ENCODE data around the gene MAPK1.

The MAPK1 gene

GRCh38 chr22:21780259-21780658 is 87.2 kb downstream of the MAPK1 start:
- peak; percentile 44 for DNase-seq

GRCh38 chr22:21779444-21779843 is 88.0 kb downstream of the MAPK1 start:
- no peak for DNase-seq

GRCh38 chr22:21778705-21779363 is 88.6 kb downstream of the MAPK1 start:
- no peak for DNase-seq

- no peak for DNase-seq
These were observed 95.8 kb downstream of the MAPK1 start for GRCh38 chr22:21771631-21771976.

- no peak for DNase-seq
These were observed 99.0 kb downstream of the MAPK1 start for GRCh38 chr22:21768435-21768834.

- peak; percentile 80 for DNase-seq
These were observed 100.6 kb downstream of the MAPK1 start for GRCh38 chr22:21766691-21767462.

- DNase-seq, result no peak
These were observed 101.4 kb downstream of the MAPK1 start for GRCh38 chr22:21765909-21766529.

- DNase-seq, result peak; percentile 23
These were observed 103.2 kb downstream of the MAPK1 start for GRCh38 chr22:21764038-21764804.

GRCh38 chr22:21762712-21763581 is 104.5 kb downstream of the MAPK1 start:
- peak; percentile 62 for DNase-seq

- no peak for DNase-seq
These were observed 105.3 kb downstream of the MAPK1 start for GRCh38 chr22:21761994-21762680.

- DNase-seq, result no peak
These were observed 106.4 kb downstream of the MAPK1 start for GRCh38 chr22:21761086-21761485.

GRCh38 chr22:21760640-21761039 is 106.8 kb downstream of the MAPK1 start:
- DNase-seq, result no peak

- no peak for DNase-seq
These were observed 107.6 kb downstream of the MAPK1 start for GRCh38 chr22:21759646-21760376.

- DNase-seq, result no peak
These were observed 108.4 kb downstream of the MAPK1 start for GRCh38 chr22:21759093-21759492.

GRCh38 chr22:21758091-21758864 is 109.2 kb downstream of the MAPK1 start:
- DNase-seq, result no peak

GRCh38 chr22:21755851-21756284 is 111.6 kb downstream of the MAPK1 start:
- DNase-seq, result no peak

- DNase-seq, result no peak
These were observed 112.9 kb downstream of the MAPK1 start for GRCh38 chr22:21754523-21754922.

- no peak for DNase-seq
These were observed 113.9 kb downstream of the MAPK1 start for GRCh38 chr22:21753374-21754111.

- no peak for DNase-seq
These were observed 115.2 kb downstream of the MAPK1 start for GRCh38 chr22:21752276-21752675.
